HG02870 (cell line): ENCODE results near the gene CTSW.
A peak's percentile ranks its signal among the peaks of the same experiment; 100 is the strongest.

Experiments used
- ATAC-seq: cut with Tn5 transposase; IDR thresholded peaks from one replicate; pipeline ENCODE4 v1.9.1; 2021; ENCODE audit warnings: mild to moderate bottlenecking, moderate library complexity; ENCODE audit not compliant: unreplicated experiment

The CTSW gene

DNA sequence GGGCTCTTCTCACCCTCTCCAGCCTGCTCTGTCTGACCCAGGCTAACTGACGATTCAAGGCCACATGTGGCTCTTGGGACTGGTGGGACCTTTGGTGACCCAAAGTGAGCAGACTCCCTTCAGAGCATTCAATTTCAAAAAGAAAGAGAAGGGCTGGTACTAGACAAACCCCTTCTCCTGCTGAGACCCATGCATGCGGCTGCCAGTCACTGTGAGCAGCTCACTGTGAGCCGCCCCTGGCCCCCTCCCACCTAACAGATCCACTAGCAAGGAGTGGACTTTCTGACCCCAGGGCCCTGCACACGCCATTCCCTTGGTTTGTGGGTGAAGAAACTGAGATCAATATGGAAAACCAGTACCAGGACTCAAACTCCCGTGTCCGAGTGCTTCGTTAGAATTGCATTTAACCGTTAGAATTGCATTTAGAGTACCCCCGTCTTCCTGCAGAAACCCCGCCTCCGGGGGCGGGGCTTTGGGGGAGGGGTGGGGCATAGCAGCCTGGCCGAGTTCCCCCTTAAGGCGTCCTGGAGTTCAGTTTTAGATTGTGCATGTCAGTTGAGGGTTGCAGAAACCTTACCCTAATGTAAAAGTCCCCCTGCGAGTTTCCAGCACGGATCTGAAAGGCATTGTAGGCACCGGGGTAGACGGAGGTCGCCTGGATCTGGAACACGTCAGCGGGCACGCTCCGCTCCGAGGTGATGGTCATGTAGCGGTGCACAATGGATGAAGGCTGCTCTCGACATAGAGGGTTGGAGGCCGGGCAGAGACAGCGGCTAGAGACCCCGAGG, 12.2 kb upstream of the CTSW start:
- no peak for ATAC-seq

DNA sequence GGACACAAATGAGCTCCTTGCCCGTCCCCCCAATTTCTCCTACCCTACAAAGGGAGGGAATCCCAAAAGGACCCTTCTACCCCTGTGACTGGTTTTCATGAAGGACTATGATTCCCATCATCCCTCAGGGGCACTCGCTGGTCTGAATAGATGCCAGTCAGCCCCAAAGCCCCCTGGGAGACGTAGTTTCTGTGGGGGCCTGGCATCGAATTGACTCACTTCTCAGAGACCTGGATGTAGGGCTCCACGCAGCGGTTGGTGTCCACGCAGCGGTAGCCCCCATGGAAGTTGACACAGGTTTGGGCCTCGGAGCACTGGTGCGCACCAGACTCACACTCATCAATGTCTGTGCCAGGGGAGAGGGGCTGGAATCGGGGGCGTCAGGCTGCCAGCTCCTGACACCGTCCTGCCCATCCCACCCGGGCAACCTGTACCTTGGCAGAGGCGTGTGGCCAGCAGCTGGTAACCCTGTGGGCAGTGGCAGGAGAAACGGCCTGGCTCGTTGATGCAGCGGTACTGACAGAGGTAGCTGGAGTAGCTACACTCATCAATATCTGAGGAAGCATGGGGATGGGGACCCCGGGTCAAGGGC, 11.5 kb upstream of the CTSW start:
- no peak for ATAC-seq

DNA sequence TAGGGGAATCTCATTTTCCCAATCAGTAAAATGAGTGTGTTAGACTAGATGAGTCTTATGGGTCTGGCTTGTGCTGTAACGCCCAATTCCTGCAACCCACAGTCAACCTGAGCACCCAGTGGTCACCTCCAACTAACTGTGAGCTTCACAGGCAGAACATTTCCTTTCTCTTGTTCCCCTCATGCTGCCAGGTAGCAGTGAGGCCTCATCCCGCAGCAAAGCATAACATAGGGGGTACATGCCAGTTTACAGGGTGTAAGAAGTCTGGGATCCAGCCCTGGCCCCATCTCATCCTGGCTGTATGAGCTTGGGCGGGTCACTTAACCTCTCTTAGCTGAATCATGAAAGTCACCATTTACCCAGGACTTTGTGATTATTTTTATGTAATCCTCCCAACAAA, 10.7 kb upstream of the CTSW start:
- ATAC-seq, result no peak

DNA sequence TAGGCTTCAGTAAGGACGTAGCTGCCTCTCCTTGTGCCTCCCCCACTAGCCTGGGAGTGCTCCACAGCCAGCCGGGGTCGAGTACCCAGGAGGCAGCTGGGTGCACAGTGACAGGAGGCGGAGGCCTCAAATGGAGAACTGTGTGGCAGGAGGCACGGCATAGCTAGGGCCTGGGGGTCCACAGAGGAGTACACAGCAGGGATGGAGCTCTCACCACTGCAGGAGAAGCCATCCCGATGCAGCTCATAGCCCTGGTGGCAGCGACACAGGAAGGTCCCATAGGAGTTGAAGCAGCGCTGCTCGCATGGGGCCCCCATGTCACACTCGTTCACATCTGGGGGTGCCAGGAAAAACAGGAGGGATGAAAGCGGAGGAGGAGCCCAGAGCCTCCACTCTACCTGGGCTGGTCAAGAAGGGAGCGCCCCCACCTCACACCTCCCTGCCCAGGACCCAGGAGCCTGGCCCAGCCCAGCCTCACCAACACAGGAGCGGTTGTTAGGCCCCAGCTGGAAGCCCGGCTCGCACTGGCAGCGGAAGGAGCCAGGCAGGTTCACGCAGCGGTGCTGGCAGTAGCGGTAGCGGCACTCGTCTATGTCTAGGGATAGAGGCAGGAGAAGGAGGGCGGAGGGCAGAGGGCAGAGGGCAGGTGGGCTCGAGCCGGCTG, 9.9 kb upstream of the CTSW start:
- no peak for ATAC-seq

DNA sequence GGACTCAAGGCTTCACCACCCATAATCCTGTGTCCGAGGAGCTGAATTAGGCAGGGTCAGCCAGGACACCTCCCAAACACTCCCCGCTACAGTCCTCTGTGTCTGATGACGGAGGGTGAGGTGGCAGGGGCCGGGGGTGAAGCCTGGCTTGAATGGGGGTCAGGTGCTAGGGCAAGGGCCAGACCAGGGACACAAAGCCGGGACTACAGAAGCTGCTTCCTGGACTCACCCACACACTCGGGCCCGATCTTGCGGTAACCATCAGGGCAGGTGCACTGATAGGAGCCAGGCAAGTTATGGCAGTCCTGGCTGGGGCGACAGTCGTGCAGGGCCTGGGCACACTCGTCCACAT, 9.4 kb upstream of the CTSW start:
- ATAC-seq, result no peak

DNA sequence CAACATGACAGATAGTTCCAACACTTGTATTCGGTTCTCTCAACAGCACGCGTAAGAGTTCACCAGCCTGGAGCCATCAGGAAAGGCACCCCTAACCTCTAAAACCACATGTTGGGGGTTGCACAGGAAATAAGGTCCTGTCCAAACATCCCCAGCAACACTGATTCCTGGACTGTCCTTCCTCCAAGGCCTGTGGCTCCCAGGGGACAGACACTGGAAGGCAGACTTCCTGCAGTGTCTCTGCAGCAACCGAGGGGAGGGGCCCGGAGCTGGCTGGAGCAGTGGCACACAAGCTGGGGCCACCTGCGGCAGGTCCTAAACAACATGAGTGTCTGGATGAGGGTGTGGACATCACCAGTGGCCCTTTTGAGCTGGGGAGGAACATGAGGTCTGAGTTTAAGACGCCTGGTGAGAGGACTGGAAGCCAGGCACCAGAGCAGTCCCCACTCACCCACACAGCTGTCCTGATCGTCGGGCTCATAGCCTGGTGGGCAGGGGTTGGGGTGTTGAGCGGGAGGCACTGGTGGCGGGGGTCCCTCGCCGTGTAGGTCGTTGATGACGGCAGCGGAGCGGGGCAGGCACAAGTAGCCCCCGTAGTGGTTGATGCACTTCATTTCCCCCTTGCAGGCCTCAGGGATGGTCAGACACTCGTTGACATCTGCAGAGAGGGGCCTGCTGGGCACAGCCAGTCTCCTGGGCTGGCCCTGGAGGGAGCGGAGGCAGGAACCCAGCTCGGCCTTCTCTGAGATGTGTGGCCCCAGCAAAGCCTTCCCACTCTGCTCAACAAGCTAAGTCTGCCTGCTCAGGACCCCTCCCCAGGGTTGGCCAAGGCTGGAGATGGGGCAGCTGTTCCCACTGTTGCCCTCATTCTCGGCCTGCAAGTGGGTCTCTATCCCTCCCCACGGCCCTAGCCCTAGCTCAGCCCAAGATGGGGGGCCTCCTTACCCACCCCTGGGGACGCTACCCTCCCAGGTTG, 8.6 kb upstream of the CTSW start:
- ATAC-seq, result no peak

DNA sequence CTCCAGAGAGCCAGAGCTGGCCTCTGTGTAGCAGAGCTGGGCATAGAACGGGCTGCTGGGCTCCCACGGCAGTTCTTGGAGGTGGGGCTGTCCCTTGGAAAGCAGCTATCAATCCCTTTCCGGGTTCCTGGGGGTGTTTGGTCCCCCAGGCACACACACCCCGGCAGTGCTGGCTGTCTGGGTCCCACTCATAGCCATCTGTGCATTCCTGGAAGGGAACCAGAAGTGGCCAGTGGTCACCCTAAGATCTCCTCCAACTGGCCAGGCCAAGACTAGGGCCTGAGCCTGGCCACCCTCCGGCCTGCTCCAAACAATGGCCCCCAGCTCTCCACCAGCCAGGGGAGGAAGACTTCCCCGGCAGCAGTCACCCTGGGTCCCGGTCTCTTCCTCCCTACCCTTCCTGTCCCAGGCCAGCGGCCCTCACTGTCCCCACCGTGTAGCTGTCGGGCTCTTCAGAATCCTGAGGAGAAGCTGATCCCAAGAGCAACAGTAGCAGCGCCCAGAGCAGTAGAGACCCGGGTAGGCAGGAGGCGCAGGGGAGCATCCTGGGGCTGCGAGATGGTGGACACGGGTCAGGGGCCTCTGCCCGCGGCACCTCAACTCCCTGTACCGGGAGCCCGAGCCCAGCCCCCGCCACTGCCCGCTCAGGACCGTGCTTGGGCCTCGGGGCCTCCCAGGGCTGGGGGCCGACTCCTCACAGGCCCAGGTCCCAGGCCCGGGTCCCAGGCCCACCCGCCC, 7.7 kb upstream of the CTSW start:
- no peak for ATAC-seq

DNA sequence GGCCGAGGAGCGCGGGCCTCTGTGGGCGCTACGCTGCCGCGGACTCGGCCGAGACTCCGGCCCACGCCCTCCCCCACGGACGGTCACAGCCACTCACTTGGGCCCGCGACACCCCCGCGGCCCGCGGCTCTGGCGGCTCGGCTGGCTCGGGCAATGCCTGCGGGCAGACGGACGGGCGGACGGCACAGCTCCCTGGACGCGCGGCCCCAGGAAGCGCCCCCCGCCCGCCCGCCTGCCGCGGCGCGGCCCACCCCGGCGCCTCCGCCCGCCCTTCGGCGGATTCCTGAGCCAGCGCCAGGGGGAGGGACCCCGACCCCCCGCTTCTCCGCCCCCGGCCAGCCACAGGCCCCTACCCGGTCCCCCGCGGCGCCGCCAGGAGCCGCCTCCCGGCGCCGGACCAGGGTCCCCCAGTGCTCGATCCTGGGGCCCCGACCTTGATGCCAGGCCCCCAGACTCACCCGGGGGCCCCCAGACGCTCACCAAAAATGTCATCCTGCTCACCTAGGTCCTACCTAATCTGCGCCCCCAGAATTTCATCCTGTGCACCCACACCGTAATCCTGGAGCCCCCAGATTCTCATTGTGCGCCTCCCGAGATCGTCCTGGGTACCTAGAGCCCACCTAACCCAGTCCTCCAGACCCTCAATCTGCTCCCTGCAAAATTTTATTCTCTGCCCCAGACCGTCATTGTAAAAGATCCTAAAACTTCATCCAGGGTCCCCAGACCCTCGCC, 6.9 kb upstream of the CTSW start, which contains the start of gene EFEMP2:
TSS of gene EFEMP2 (minus strand) at position 215 of the 732 bp plus-strand sequence. CDS start 446 bp downstream, outside the sequence.
- no peak for ATAC-seq

DNA sequence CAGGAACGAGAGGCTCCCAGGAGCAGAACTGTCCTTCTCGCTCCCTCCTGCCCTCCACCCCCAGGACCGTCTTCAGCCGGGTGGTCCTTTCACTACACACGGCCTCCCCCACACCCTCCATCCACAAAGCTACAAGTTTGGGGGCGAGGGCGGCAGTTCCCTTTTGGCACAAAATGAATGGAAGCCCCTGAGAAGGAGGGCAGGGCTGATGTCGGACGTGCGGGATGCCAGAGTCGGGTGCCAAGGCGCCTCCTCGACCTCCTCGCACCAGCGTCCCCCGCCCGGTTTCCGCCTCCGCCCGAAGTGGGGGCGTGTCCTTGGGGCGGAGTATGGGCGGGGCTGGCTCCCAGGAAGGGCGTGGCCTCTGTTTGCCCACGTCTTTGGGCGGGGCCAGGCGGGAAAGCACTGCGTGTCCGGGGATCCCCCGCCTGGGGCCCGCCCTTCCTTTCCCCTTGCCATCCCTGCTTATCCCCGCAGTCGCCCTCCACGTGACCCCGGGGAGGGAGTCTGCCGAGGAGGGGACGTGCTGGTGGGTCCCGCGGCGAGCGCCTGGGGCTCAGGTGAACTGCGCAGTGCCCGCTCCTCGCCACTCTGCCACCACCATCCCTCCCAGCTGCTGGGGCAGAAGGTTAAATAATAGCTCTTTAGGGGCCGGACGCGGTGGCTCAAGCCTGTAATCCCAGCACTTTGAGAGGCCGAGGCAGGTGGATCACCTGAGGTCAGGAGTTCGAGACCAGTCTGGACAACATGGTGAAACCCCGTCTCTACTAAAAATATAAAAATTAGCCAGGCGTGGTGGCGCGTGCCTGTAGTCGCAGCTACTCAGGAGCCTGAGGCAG, 6.1 kb upstream of the CTSW start:
- ATAC-seq, result peak; percentile 80

DNA sequence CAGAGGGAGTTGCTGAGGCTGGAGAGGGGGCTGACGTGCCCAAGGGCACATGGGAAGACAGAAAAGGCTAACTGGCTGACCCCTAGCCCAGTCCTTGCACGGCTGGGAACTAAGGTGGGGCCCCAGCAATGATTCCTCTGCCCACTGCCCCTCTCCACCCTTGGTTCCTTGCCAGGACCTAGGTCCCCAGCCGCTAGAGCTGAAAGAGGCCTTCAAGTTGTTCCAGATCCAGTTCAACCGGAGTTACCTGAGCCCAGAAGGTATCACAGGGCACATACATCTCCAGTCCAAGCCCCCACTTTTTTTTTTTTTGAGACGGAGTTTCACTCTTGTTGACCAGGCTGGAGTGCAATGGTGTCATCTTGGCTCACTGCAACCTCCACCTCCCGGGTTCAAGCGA, 390 bp downstream of the CTSW start:
- no peak for ATAC-seq

DNA sequence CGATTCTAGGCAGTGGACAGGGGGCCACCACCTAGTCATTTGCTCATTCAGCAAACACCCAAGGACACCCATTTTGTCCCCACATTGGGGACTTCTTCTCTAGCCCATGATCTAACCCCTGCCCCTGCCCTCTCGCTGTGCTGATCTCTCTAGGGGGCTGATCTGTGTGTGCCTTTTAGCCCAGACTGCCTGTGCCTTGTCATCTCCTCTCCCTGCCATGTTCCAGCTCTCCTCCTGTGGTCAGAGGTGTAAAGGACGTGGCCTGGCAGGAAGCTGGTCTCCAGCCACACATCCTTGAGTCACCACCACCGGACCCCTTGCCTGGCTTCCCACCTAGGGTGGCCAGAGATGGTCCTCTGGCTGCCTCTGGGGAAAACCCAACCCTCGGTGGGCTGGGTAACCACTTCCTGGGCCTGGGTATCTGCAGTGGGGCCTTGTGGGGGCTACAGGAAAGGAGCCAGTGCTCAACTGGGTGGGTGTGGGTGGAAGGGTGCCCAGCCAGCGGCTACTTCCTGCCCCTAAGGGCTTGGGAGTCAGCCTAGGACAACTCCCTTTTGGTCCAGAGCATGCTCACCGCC, 1.3 kb downstream of the CTSW start:
- ATAC-seq, result no peak

DNA sequence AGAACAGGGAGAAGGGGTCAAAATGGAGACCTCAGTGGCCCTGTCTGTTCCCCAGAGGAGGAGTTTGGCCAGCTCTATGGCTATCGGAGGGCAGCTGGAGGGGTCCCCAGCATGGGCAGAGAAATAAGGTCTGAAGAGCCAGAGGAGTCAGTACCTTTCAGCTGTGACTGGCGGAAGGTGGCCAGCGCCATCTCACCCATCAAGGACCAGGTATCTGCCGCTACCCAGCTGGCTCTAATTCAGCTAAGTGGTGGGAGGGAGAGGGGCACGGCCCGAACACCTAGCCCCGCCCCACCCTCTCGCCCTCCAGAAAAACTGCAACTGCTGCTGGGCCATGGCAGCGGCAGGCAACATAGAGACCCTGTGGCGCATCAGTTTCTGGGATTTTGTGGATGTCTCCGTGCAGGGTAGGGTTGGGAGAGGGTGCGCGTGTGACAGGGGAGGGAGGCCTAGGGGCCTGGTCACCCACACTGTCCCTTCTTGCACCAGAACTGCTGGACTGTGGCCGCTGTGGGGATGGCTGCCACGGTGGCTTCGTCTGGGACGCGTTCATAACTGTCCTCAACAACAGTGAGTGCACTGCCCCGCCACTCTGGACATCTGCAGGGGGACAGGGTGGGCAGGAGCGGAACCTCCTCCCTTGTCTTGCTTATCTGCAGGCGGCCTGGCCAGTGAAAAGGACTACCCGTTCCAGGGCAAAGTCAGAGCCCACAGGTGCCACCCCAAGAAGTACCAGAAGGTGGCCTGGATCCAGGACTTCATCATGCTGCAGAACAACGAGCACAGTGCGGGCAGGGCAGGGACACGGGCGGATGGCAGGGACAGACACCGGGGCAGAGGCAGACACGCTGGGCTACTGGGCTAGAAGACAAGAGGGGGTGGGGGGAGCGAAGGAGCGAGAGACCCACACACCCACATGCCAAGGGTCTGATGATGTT, 2.8 kb downstream of the CTSW start:
- no peak for ATAC-seq

DNA sequence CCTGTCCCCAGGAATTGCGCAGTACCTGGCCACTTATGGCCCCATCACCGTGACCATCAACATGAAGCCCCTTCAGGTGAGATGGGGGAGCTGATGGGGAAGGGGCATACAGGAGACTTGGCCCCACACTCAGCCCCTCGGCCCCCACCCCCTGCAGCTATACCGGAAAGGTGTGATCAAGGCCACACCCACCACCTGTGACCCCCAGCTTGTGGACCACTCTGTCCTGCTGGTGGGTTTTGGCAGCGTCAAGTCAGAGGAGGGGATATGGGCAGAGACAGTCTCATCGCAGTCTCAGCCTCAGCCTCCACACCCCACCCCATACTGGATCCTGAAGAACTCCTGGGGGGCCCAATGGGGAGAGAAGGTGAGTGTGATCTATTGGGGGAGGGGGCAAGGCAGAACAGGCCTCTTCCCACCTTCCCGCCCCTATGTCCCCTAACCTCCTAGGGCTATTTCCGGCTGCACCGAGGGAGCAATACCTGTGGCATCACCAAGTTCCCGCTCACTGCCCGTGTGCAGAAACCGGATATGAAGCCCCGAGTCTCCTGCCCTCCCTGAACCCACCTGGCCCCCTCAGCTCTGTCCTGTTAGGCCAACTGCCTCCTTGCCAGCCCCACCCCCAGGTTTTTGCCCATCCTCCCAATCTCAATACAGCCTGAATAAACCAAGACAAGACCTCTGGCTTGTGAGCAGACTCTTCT, 3.6 kb downstream of the CTSW start:
- no peak for ATAC-seq

DNA sequence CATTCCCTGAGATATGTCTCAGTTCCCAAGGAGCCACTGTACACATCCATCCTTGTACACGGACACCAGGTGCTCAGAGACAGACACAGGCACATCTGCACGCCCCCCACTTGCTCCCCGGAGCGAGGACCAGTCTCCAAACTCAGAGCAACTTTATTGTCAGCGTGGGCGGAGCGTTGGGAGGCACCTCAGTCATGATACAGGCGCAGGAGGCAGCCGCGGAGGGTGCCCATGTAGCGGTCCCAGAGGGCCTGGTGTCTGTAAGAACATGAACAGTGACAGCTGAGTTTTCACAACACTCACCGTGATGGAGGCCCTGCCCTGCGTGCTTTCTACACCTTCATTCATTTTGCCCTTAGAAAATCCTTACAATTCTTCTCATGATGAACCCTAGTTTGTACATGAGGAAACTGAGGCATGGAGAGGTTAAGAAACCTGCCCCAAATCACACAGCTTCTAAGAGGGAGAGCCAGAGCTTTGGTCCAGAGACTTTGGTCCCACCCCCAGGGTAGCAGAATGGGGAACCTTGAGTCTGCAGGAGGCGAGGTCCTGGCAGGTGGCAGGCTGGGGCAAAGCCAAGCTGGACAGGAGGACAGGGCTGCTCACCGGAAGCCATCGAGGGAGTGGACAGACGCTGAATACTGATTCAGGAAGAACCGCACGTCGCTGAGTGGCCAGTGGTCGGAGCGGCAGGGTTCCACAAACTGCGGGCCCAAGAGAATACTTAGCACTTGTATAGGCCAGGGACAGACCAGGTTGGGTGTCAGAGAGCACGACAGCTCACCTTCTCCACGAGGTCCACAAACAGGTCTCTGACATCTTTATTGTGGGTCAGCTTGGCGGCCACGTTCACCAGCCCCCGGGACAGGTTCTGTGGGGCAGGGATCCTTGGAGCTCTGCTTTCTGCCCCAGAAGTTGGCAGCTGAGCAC, 4.4 kb downstream of the CTSW start:
- ATAC-seq, result no peak

DNA sequence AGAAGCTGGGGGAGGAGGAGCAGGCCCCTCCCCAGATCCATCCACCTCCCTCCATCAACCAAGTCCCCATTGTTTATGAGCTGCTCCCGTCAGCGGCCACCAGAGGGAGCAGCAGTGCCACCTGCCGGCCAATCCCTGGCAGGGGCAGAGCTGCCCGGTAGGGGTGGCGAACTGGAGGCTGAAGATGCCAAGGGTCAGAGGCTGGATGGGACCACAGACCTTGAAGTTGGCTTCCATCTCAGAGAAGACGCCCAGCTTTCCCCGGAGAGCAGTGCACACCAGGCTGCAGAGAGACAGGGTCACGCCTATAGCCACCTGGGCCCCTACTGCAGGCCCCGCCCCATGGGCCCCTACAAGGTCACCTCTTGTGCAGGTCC, 5.1 kb downstream of the CTSW start:
- ATAC-seq, result no peak

DNA sequence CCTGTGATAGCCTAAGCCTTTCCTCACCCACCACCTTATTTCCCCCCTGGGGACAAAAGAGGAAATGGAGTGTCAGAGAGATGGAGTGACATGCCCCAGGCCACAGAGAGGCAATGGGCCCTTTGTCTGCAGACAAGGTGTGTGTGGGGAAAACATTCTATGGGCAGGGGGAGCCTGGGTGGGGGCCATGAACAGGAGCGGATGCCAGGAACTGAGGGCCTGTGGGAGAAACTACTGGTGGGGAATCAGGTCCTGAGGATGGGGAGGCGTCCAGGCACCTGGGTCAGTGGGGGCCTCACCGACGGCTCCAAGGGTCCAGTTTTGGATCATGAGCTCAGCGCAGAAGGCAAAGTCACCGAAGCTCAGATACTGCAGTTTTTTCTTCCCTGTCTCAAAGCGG, 5.6 kb downstream of the CTSW start:
- no peak for ATAC-seq
